GM23248 (cell line): ENCODE measurements around the gene TNFRSF6B. TPM values are rescaled to one million over a fixed set of nuclear protein-coding genes. Genes with fewer than 3 reads are reported as not detected.

Source experiments
- DNase-seq: peaks from one replicate; pipeline ENCODE4 v3.0.0-alpha.2; 2015
- H2AFZ ChIP-seq: fragments of 200-600 bp; sonication (generic); 2 replicates; pipeline ENCODE4 v1.6.1; 2016; ENCODE audit warnings: antibody characterized with exemption
- H3F3A ChIP-seq: fragments of 200-600 bp; sonication (generic); 2 replicates; pipeline ENCODE4 v1.6.1; 2016; ENCODE audit warnings: mild to moderate bottlenecking, antibody characterized with exemption, mixed run types; ENCODE audit not compliant: insufficient read depth
- H3K27ac ChIP-seq: fragments of 200-600 bp; sonication (generic); 2 replicates; pipeline ENCODE4 v1.5.1; 2016; ENCODE audit warnings: mild to moderate bottlenecking
- H3K27me3 ChIP-seq: fragments of 200-600 bp; sonication (generic); replicated peaks from 2 replicates; pipeline ENCODE4 v1.6.1; 2016; ENCODE audit warnings: mild to moderate bottlenecking; ENCODE audit not compliant: insufficient read depth
- H3K36me3 ChIP-seq: fragments of 200-600 bp; sonication (generic); 2 replicates; pipeline ENCODE4 v1.6.1; 2016; ENCODE audit warnings: low read depth, mild to moderate bottlenecking
- H3K4me1 ChIP-seq: fragments of 200-600 bp; sonication (generic); 2 replicates; pipeline ENCODE4 v1.6.1; 2016; ENCODE audit warnings: mild to moderate bottlenecking; ENCODE audit not compliant: insufficient read depth
- H3K4me2 ChIP-seq: fragments of 200-600 bp; sonication (generic); one replicate; pipeline ENCODE4 v1.6.1; 2016; ENCODE audit warnings: mild to moderate bottlenecking; ENCODE audit not compliant: unreplicated experiment
- H3K4me3 ChIP-seq: fragments of 200-600 bp; sonication (generic); 2 replicates; pipeline ENCODE4 v1.5.1; 2016; ENCODE audit warnings: mild to moderate bottlenecking
- H3K79me2 ChIP-seq: fragments of 200-600 bp; sonication (generic); 2 replicates; pipeline ENCODE4 v1.6.1; 2016; ENCODE audit warnings: mild to moderate bottlenecking; ENCODE audit not compliant: insufficient read depth
- H3K9ac ChIP-seq: fragments of 200-600 bp; sonication (generic); 2 replicates; pipeline ENCODE4 v1.6.1; 2016; ENCODE audit warnings: mild to moderate bottlenecking
- H3K9me2 ChIP-seq: fragments of 200-600 bp; sonication (generic); 2 replicates; pipeline ENCODE4 v1.6.1; 2016; ENCODE audit warnings: mixed run types, mild to moderate bottlenecking, moderate library complexity; ENCODE audit not compliant: insufficient read depth
- H3K9me3 ChIP-seq: fragments of 200-600 bp; sonication (generic); one replicate; pipeline ENCODE4 v1.6.1; 2017; ENCODE audit warnings: low read depth
- H4K20me1 ChIP-seq: fragments of 200-600 bp; sonication (generic); 2 replicates; pipeline ENCODE4 v1.6.0; 2016; ENCODE audit not compliant: insufficient read depth
- EZH2 ChIP-seq: fragments of 200-600 bp; sonication (generic); IDR thresholded peaks from 2 replicates; pipeline ENCODE4 v1.6.1; 2018; ENCODE audit warnings: antibody characterized with exemption, mild to moderate bottlenecking; ENCODE audit not compliant: insufficient read depth, poor library complexity, severe bottlenecking
- EZH2phosphoT487 ChIP-seq: fragments of 200-600 bp; sonication (generic); IDR thresholded peaks from 2 replicates; pipeline ENCODE4 v1.6.1; 2018; ENCODE audit warnings: antibody characterized with exemption, moderate library complexity, mild to moderate bottlenecking, low read depth; ENCODE audit not compliant: insufficient read depth
- WGBS, 2 experiments: methylation state at CpG; one replicate each; pipeline ENCODE4 v1.1.6; 2015 to 2017; ENCODE audit warnings: low lambda C conversion rate in 2 of 2, low coverage in 1 of 2; ENCODE audit errors: missing lambda C conversion rate in 2 of 2; 5-methylcytosine and 5-hydroxymethylcytosine counted together
- in situ Hi-C: fragments of 300-500 bp; cut with MboI; formaldehyde crosslinking; loops from 2 replicates; pipeline ENCODE4 v1.15.0; 2020
- polyA plus RNA-seq: library from polyadenylated mRNA; unstranded; fragments of >200 nt; fragmentation: Nextera tagmentation; extraction: Ambion mirVana; gene quantifications from 2 replicates; pipeline ENCODE4 v1.2.1, GENCODE V29; 2016
- total RNA-seq: library from RNA; depleted of rRNA; stranded (reverse); fragments of >200 nt; shearing (Covaris generic); gene quantifications from 2 replicates; pipeline ENCODE4 v1.2.3, GENCODE V29; 2014

TNFRSF6B gene
- total and polyA plus RNA-seq, 2 experiments from 2014 or later: 17.4 to 39.9 TPM

GRCh38 chr20:63700199-63701050, 4.0 kb downstream of the TNFRSF6B start:
- no peak for DNase-seq
- Histone ChIP-seq H3K9me3 (no peaks in the 10 kb centered on the region), H3K4me3 (no peak overlapping the region), H3K27me3 (no peaks in the 10 kb centered on the region), H4K20me1 (no peaks in the 10 kb centered on the region), H3K4me1 (peaks cover 24% of the 10 kb centered on the region), H3K9ac (0 out of 2 replicates have a peak overlapping the region, but pooled peaks have one; percentile 72), H3F3A (no peaks in the 10 kb centered on the region; the same call in 1 of the 2 replicates), H2AFZ (no peak overlapping the region), H3K27ac (peak overlapping the region; percentile 87; the same call in 1 of the 2 replicates), H3K79me2 (peaks cover 23% of the 10 kb centered on the region), H3K4me2 (no peak overlapping the region), H3K36me3 (0 out of 2 replicates have a peak, but pooled peaks cover 3% of the 10 kb centered on the region), H3K9me2 (no peaks in the 10 kb centered on the region)
- in situ Hi-C loops: no loop called here
- 81 to 83% methylated on average over 36 to 43 of the region's 43 CpGs for WGBS, 2 experiments
- TF ChIP-seq EZH2 (no peak), EZH2phosphoT487 (no peak)

GRCh38 chr20:63701051-63701328, 4.5 kb downstream of the TNFRSF6B start:
- H3K36me3 ChIP-seq: 0 out of 2 replicates have a peak, but pooled peaks cover 3% of the 10 kb centered on the region
- in situ Hi-C loops: no loop called here
- H3K4me1 ChIP-seq: peaks cover 27% of the 10 kb centered on the region
- no peaks in the 10 kb centered on the region for H3K9me3 ChIP-seq
- H3F3A ChIP-seq: no peaks in the 10 kb centered on the region; the same call in 1 of the 2 replicates
- peaks cover 28% of the 10 kb centered on the region for H3K79me2 ChIP-seq
- TF ChIP-seq EZH2phosphoT487: no peak
- no peak for TF ChIP-seq EZH2
- no peaks in the 10 kb centered on the region for H3K9me2 ChIP-seq
- no peak overlapping the region for H3K9ac ChIP-seq
- no peaks in the 10 kb centered on the region for H3K27me3 ChIP-seq
- no peaks in the 10 kb centered on the region for H4K20me1 ChIP-seq
- H3K4me3 ChIP-seq: no peak overlapping the region
- 57 to 79% methylated on average over 4 to 5 of the region's 5 CpGs for WGBS, 2 experiments
- DNase-seq: no peak
- no peak overlapping the region for H3K27ac ChIP-seq
- no peak overlapping the region for H2AFZ ChIP-seq
- H3K4me2 ChIP-seq: no peak overlapping the region

- Histone ChIP-seq H3K79me2 (peaks cover 33% of the 10 kb centered on the region), H3K9ac (no peak overlapping the region), H4K20me1 (no peaks in the 10 kb centered on the region), H3K4me1 (peaks cover 32% of the 10 kb centered on the region), H3K9me3 (no peaks in the 10 kb centered on the region), H3F3A (no peaks in the 10 kb centered on the region; the same call in 1 of the 2 replicates), H2AFZ (no peak overlapping the region), H3K36me3 (0 out of 2 replicates have a peak, but pooled peaks cover 3% of the 10 kb centered on the region), H3K27ac (no peak overlapping the region), H3K9me2 (no peaks in the 10 kb centered on the region), H3K27me3 (no peaks in the 10 kb centered on the region), H3K4me2 (no peak overlapping the region), H3K4me3 (no peak overlapping the region)
- TF ChIP-seq EZH2: no peak
- no peak for TF ChIP-seq EZH2phosphoT487
- in situ Hi-C loops: no loop called here
- no peak for DNase-seq
- 85 to 94% methylated on average over 5 to 14 of the region's 14 CpGs for WGBS, 2 experiments
Observed at GRCh38 chr20:63701329-63702035, 5.0 kb downstream of the TNFRSF6B start.

- no peaks in the 10 kb centered on the region for H3K27me3 ChIP-seq
- H3K36me3 ChIP-seq: 0 out of 2 replicates have a peak, but pooled peaks cover 3% of the 10 kb centered on the region
- H4K20me1 ChIP-seq: no peaks in the 10 kb centered on the region
- H2AFZ ChIP-seq: no peak overlapping the region
- H3K4me2 ChIP-seq: no peak overlapping the region
- in situ Hi-C loops: no loop called here
- no peak for DNase-seq
- 79 to 86% methylated on average over 14 to 16 of the region's 16 CpGs for WGBS, 2 experiments
- no peaks in the 10 kb centered on the region for H3K9me2 ChIP-seq
- peaks cover 40% of the 10 kb centered on the region for H3K79me2 ChIP-seq
- peaks cover 35% of the 10 kb centered on the region for H3K4me1 ChIP-seq
- H3K9me3 ChIP-seq: no peaks in the 10 kb centered on the region
- no peak overlapping the region for H3K27ac ChIP-seq
- no peak overlapping the region for H3K9ac ChIP-seq
- TF ChIP-seq EZH2 (no peak), EZH2phosphoT487 (no peak)
- H3K4me3 ChIP-seq: no peak overlapping the region
- H3F3A ChIP-seq: no peaks in the 10 kb centered on the region; the same call in 1 of the 2 replicates
Observed at GRCh38 chr20:63702036-63702665, 5.7 kb downstream of the TNFRSF6B start.
